Measurements from ENCODE around the gene BCOR. TPM values are rescaled to one million over a fixed set of nuclear protein-coding genes. Genes with fewer than 3 reads are reported as not detected.

Gene BCOR
- total RNA-seq, 1 experiment from 2014 or later: 58.8 TPM

DNA sequence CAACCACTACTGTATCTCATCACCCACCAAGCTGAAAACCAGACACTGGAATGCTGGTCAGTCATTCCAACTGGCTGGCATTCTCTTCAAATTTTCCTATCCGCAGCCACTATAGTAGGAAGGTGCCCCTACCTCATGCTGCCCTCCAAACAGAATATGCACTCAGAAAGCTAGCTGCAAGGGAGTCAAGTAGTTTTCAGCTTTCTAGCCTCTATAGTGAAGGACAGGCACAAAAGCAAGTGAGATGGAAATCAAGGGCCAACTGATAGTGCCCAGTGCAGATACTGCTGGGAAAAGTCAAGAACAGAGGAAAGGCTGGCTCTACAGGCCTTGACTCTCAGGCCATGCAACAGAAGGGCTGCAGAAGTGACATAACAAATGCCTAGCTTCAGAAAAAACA lies 47.2 kb downstream of the BCOR start:
- no peak overlapping the region for H3K4me3 ChIP-seq (ENCODE audit: low read depth, low read length, poor library complexity, severe bottlenecking)
- H3K36me3 ChIP-seq (ENCODE audit: insufficient read depth, low read length, poor library complexity, severe bottlenecking): peaks cover 81% of the 10 kb centered on the region
- POLR2A ChIA-PET (ENCODE audit: low non-redundant PET): no interaction called here
- peaks cover 44% of the 10 kb centered on the region for H3K9me3 ChIP-seq (ENCODE audit: low read depth, low read length, poor library complexity, severe bottlenecking)
- intact Hi-C loops (cut with micrococcal nuclease; ENCODE audit: unreplicated experiment): no loop called here
- DNase-seq (ENCODE audit: low spot score): no peak
- no peak for TF ChIP-seq CTCF (conservative IDR thresholded peaks at IDR 0.05; ENCODE audit: low read depth, low read length)
- no peaks in the 10 kb centered on the region for H3K27me3 ChIP-seq (replicated peaks; ENCODE audit: insufficient read depth, low read depth, low read length, poor library complexity)
- H3K4me1 ChIP-seq (ENCODE audit: insufficient read depth, low read length, poor library complexity, severe bottlenecking): no peaks in the 10 kb centered on the region
- no peak overlapping the region for H3K27ac ChIP-seq (ENCODE audit: low read depth, low read length, poor library complexity, severe bottlenecking)
- no TSS peak for BruUV-seq (replicated peaks)
- CTCF ChIA-PET: no interaction called here

- no TSS peak for BruUV-seq (replicated peaks)
- POLR2A ChIA-PET (ENCODE audit: low non-redundant PET): no interaction called here
- TF ChIP-seq EZH2 (IDR thresholded peaks at IDR 0.05; ENCODE audit: borderline replicate concordance, low read depth, low read length, poor library complexity, severe bottlenecking): no peak
- TF ChIP-seq CTCF (conservative IDR thresholded peaks at IDR 0.05; ENCODE audit: low read depth, low read length): no peak
- Histone ChIP-seq H3K27me3 (replicated peaks; ENCODE audit: insufficient read depth, low read depth, low read length, poor library complexity) (no peaks in the 10 kb centered on the region), H3K4me1 (ENCODE audit: insufficient read depth, low read length, poor library complexity, severe bottlenecking) (no peaks in the 10 kb centered on the region), H3K27ac (ENCODE audit: low read depth, low read length, poor library complexity, severe bottlenecking) (no peak overlapping the region), H3K4me3 (ENCODE audit: low read depth, low read length, poor library complexity, severe bottlenecking) (no peak overlapping the region), H3K9me3 (ENCODE audit: low read depth, low read length, poor library complexity, severe bottlenecking) (peaks cover 44% of the 10 kb centered on the region), H3K36me3 (ENCODE audit: insufficient read depth, low read length, poor library complexity, severe bottlenecking) (peaks cover 69% of the 10 kb centered on the region)
- CTCF ChIA-PET: no interaction called here
- intact Hi-C loops (cut with micrococcal nuclease; ENCODE audit: unreplicated experiment): no loop called here
- no peak for DNase-seq (ENCODE audit: low spot score)
Measured at GRCh38 chrX:40049084-40049641, 48.6 kb downstream of the BCOR start.

GRCh38 chrX:40047485-40047884 lies 50.3 kb downstream of the BCOR start:
- DNase-seq (ENCODE audit: low spot score): no peak
- Histone ChIP-seq H3K36me3 (ENCODE audit: insufficient read depth, low read length, poor library complexity, severe bottlenecking) (peaks cover 52% of the 10 kb centered on the region), H3K27ac (ENCODE audit: low read depth, low read length, poor library complexity, severe bottlenecking) (no peak overlapping the region), H3K4me3 (ENCODE audit: low read depth, low read length, poor library complexity, severe bottlenecking) (no peak overlapping the region), H3K9me3 (ENCODE audit: low read depth, low read length, poor library complexity, severe bottlenecking) (peaks cover 36% of the 10 kb centered on the region), H3K27me3 (replicated peaks; ENCODE audit: insufficient read depth, low read depth, low read length, poor library complexity) (no peaks in the 10 kb centered on the region), H3K4me1 (ENCODE audit: insufficient read depth, low read length, poor library complexity, severe bottlenecking) (no peaks in the 10 kb centered on the region)
- ChIA-PET CTCF (no interaction called here), POLR2A (ENCODE audit: low non-redundant PET) (no interaction called here)
- intact Hi-C loops (cut with micrococcal nuclease; ENCODE audit: unreplicated experiment): no loop called here
- no peak for TF ChIP-seq CTCF (conservative IDR thresholded peaks at IDR 0.05; ENCODE audit: low read depth, low read length)
- TF ChIP-seq EZH2 (IDR thresholded peaks at IDR 0.05; ENCODE audit: borderline replicate concordance, low read depth, low read length, poor library complexity, severe bottlenecking): no peak
- BruUV-seq (replicated peaks): no TSS peak
